HEK293T (cell line): ENCODE results near the gene RBFOX2.

Experiments used
- CTCF ChIA-PET: fragments of 350-600 bp; formaldehyde crosslinking; extraction: SDS; loops from one replicate; lab custom pipeline; 2021; ENCODE audit warnings: antibody characterized with exemption, inconsistent platforms; lab: Yijun Ruan, JAX
- POLR2A ChIA-PET: fragments of 350-600 bp; formaldehyde crosslinking; extraction: SDS; loops from one replicate; lab custom pipeline; 2020; ENCODE audit warnings: antibody characterized with exemption, inconsistent platforms; lab: Yijun Ruan, JAX
- DNase-seq: peaks from one replicate; pipeline ENCODE4 v3.0.0; 2012; ENCODE audit warnings: mixed read lengths; ENCODE audit errors: extremely low spot score
- ARNT ChIP-seq: fragments of 450-650 bp; IDR thresholded peaks from 2 replicates; pipeline ENCODE4 v1.6.1; 2017; ENCODE audit warnings: mild to moderate bottlenecking
- BHLHE40 ChIP-seq: fragments of 450-650 bp; IDR thresholded peaks from 2 replicates; pipeline ENCODE4 v1.6.1; 2016; ENCODE audit warnings: mild to moderate bottlenecking, moderate library complexity, borderline replicate concordance
- CTBP1 ChIP-seq: fragments of 450-650 bp; IDR thresholded peaks from 2 replicates; pipeline ENCODE4 v1.6.1; 2016; ENCODE audit warnings: borderline replicate concordance
- ELF4 ChIP-seq: fragments of 450-650 bp; IDR thresholded peaks from 2 replicates; pipeline ENCODE4 v1.6.1; 2017; ENCODE audit warnings: antibody characterized with exemption
- FOXA1 ChIP-seq: fragments of 450-650 bp; IDR thresholded peaks from 2 replicates; pipeline ENCODE4 v1.6.1; 2016; ENCODE audit warnings: mild to moderate bottlenecking
- FOXK2 ChIP-seq: fragments of 450-650 bp; IDR thresholded peaks from 2 replicates; pipeline ENCODE4 v1.6.1; 2016; ENCODE audit warnings: mild to moderate bottlenecking
- FOXM1 ChIP-seq: fragments of 450-650 bp; IDR thresholded peaks from 2 replicates; pipeline ENCODE4 v1.6.1; 2017; ENCODE audit warnings: mild to moderate bottlenecking, borderline replicate concordance
- HDGF ChIP-seq: fragments of 450-650 bp; IDR thresholded peaks from 2 replicates; pipeline ENCODE4 v1.6.1; 2017; ENCODE audit warnings: antibody characterized with exemption, borderline replicate concordance
- L3MBTL2 ChIP-seq: fragments of 450-650 bp; conservative IDR thresholded peaks from 2 replicates; pipeline ENCODE4 v1.6.1; 2016; ENCODE audit warnings: mild to moderate bottlenecking
- LEF1 ChIP-seq: fragments of 450-650 bp; IDR thresholded peaks from 2 replicates; pipeline ENCODE4 v1.6.1; 2017; ENCODE audit warnings: mild to moderate bottlenecking, borderline replicate concordance
- NFRKB ChIP-seq: fragments of 450-650 bp; IDR thresholded peaks from 2 replicates; pipeline ENCODE4 v1.6.1; 2016; ENCODE audit warnings: mild to moderate bottlenecking, moderate library complexity
- PKNOX1 ChIP-seq: fragments of 450-650 bp; IDR thresholded peaks from 2 replicates; pipeline ENCODE4 v1.6.1; 2016
- SP1 ChIP-seq: fragments of 450-650 bp; IDR thresholded peaks from 2 replicates; pipeline ENCODE4 v1.6.1; 2017
- SUZ12 ChIP-seq: fragments of 450-650 bp; IDR thresholded peaks from 2 replicates; pipeline ENCODE4 v1.6.1; 2016; ENCODE audit warnings: mild to moderate bottlenecking
- TARDBP ChIP-seq: fragments of 450-650 bp; IDR thresholded peaks from 2 replicates; pipeline ENCODE4 v1.6.1; 2016
- ZNF384 ChIP-seq: fragments of 450-650 bp; IDR thresholded peaks from 2 replicates; pipeline ENCODE4 v1.6.1; 2016

RBFOX2 gene

DNA sequence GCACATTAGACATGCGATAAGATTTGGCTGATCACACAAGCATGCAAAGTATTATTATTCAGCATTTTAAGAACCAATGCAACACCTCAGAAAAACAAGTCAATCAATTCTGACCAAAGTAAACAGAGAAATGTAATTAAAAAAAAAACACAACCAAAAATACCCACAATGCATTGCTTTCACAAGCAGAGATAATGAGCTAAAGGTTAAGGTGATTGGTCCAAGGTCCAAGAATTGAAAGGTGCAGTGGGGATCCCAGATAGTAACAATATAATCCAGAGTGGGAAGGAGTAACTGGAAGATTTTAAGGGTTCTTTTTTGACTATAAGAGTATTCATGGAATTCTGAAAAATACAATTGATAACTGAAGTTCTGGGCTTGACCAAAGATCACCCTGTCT, 271.9 kb downstream of the RBFOX2 start:
- CTCF ChIA-PET: interaction anchor here (0.7 kb wide), 1 partner anchor 21 kb away, joined by 3 read pairs; no protein-coding TSS in a partner anchor

GRCh38 chr22:35754761-35755160, 273.9 kb downstream of the RBFOX2 start:
- CTCF ChIA-PET: interaction anchor here (0.5 kb wide), 1 partner anchor 189 kb away, joined by 3 read pairs; no protein-coding TSS in a partner anchor

More for the DNA sequence above, 271.9 kb downstream of the RBFOX2 start:
- POLR2A ChIA-PET: no interaction called here
- DNase-seq: no peak
- TF ChIP-seq HDGF (no peak), L3MBTL2 (no peak), TARDBP (no peak), SP1 (no peak), FOXA1 (no peak), LEF1 (no peak), ARNT (no peak), CTBP1 (no peak), NFRKB (no peak)

GRCh38 chr22:35752863-35753189, 275.8 kb downstream of the RBFOX2 start:
- CTCF ChIA-PET: no interaction called here
- DNase-seq: no peak
- TF ChIP-seq ARNT (no peak), PKNOX1 (no peak), SUZ12 (no peak), CTBP1 (no peak)
- POLR2A ChIA-PET: no interaction called here

More at GRCh38 chr22:35754761-35755160, 273.9 kb downstream of the RBFOX2 start:
- no peak for TF ChIP-seq PKNOX1
- no peak for TF ChIP-seq TARDBP
- no peak for TF ChIP-seq CTBP1
- TF ChIP-seq SP1: no peak
- TF ChIP-seq SUZ12: no peak
- TF ChIP-seq BHLHE40: no peak
- no peak for TF ChIP-seq NFRKB
- TF ChIP-seq FOXA1: no peak
- TF ChIP-seq L3MBTL2: no peak
- no peak for TF ChIP-seq ARNT
- no peak for TF ChIP-seq HDGF
- TF ChIP-seq LEF1: no peak
- no peak for TF ChIP-seq FOXM1
- TF ChIP-seq ZNF384: no peak
- TF ChIP-seq FOXK2: no peak
- no peak for TF ChIP-seq ELF4
- POLR2A ChIA-PET: no interaction called here
- no peak for DNase-seq

DNA sequence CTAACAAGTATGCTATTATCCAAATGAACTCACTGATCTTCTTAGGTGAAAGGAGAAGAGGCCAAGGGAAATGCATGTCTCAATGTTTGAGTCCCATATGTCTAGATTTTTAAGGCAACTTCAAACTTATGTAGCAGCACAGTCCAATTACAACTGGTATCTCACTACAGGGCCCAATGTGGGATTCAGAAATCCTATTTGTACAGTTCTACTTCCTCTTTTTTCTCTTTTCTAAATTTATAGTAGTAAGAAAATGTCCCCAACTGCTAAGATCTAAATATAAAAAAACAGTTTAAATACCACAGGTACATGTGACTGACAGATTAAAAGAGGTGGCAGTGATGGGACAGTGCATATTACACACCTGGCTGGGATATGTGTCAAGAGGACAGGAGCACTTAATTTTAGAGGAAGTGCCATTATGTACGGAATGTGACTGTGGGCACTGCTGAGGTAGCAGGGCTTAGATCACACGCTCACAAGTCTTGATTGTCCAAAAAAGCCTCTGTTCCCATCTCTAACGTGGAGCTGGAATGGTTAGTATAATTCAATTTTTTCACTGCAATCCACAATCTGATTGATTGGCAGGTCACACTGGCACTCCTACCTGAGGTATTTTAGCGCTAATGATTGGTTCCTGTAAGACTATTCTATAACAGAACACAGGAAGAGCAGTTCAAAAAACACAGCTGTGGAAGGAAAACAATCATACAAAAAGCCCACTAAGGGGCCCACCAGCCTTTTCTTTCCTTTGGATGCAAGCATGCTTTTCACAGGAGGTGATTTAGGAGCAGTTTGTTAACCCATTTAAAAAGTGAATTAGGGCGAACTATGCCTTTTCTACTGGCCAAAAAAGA, 276.4 kb downstream of the RBFOX2 start:
- ChIA-PET CTCF (interaction anchor here (0.7 kb wide), 1 partner anchor 11 kb away, joined by 3 read pairs; no protein-coding TSS in a partner anchor), POLR2A (no interaction called here)
- no peak for DNase-seq
- TF ChIP-seq SUZ12: no peak
- 0 out of 2 replicates have a peak, but pooled peaks have one; percentile 6 for TF ChIP-seq PKNOX1
- no peak for TF ChIP-seq ELF4

DNA sequence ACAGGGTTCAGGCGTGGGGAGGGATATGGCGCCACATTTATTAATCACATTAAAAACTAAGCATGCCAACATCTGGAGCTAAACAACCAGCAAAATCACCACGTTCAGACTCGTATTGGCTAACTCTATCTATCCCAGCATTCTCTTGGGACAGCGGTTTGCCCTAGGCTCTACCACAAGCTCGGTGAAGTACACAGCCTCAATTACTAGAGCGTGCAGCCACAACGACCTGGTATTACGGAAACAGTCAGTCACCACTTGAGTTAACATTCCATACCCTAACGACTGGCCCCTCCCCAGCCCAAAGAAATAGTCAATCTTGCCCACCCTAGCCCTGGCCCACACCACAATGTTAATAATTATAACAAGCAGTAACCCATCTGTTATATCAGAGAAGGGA, 278.8 kb downstream of the RBFOX2 start:
- ChIA-PET POLR2A (no interaction called here), CTCF (no interaction called here)
- no peak for DNase-seq
- no peak for TF ChIP-seq PKNOX1
- no peak for TF ChIP-seq ARNT
- TF ChIP-seq ZNF384: no peak
- TF ChIP-seq BHLHE40: no peak
- no peak for TF ChIP-seq NFRKB
- TF ChIP-seq SUZ12: no peak
- no peak for TF ChIP-seq FOXA1
- no peak for TF ChIP-seq TARDBP
- TF ChIP-seq CTBP1: no peak

DNA sequence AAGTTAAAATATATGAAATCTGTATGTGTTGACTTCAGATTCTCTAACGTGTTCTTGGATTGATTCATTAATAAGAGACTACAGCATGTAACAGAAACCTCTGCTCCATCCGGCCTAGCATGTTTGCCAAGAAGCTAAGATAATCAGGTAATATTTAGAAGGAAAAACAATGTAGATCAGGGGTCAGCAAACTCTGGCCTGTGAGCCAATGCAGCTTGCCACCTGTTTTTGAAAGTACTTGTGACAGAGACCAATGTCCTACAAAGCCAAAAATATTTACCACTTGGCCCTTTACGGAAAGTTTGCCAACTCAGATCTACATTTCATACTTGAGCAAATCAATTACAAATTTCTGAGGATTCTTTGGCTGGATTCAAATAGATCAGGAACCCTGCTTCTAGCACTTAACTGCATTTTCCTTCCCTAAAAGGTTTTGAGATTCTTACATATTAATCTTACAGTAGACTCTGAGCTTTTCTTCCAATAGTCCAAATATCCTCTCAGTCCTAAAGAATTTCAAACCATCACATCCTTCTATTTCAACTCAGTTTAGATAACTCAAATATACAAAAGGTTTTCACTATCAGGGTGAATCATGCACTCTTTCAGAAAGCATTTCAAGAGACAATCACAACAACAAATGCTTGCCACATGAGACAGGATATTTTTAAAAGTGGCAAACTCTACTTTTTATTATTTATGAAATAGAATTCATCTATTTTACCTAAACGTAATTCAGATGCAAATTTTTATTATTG, 281.5 kb downstream of the RBFOX2 start:
- ChIA-PET CTCF (no interaction called here), POLR2A (no interaction called here)
- no peak for DNase-seq
- TF ChIP-seq FOXM1: no peak
- no peak for TF ChIP-seq NFRKB
- no peak for TF ChIP-seq SP1
